Astrocyte of the cerebellum (primary cell): ENCODE data around the gene MEGF6.

Source experiments
- DNase-seq: peaks from one replicate; pipeline ENCODE4 v3.0.0-alpha.2; 2011; ENCODE audit warnings: low read depth
- H3K4me3 ChIP-seq: 2 replicates; pipeline ENCODE4 v1.5.1; 2011; ENCODE audit warnings: mild to moderate bottlenecking, low read depth, low read length, moderate library complexity
- CTCF ChIP-seq: IDR thresholded peaks from 2 replicates; pipeline ENCODE4 v1.5.1; 2012; ENCODE audit warnings: low read length, low read depth, moderate library complexity, mild to moderate bottlenecking; ENCODE audit errors: missing control alignments
- in situ Hi-C: cut with HindIII; loops from 2 replicates; pipeline ENCODE4 v1.10.0; 2017; ENCODE audit warnings: low sequenced_read_pairs

Gene MEGF6

GRCh38 chr1:3501437-3501836 is 109.9 kb downstream of the MEGF6 start:
- TF ChIP-seq CTCF = no peak
- in situ Hi-C loops = no loop called here
- no peak overlapping the region for H3K4me3 ChIP-seq
- no peak for DNase-seq

GRCh38 chr1:3500265-3500835 is 111.0 kb downstream of the MEGF6 start:
- DNase-seq = no peak
- in situ Hi-C loops = no loop called here
- TF ChIP-seq CTCF = no peak
- H3K4me3 ChIP-seq = no peak overlapping the region

GRCh38 chr1:3499611-3500010 is 111.7 kb downstream of the MEGF6 start:
- H3K4me3 ChIP-seq = no peak overlapping the region
- TF ChIP-seq CTCF = no peak
- DNase-seq = no peak
- in situ Hi-C loops = no loop called here

GRCh38 chr1:3498986-3499385 is 112.3 kb downstream of the MEGF6 start:
- H3K4me3 ChIP-seq = no peak overlapping the region
- TF ChIP-seq CTCF = no peak
- in situ Hi-C loops = no loop called here
- DNase-seq = no peak

GRCh38 chr1:3498246-3498930 is 112.9 kb downstream of the MEGF6 start:
- no peak overlapping the region for H3K4me3 ChIP-seq
- no peak for TF ChIP-seq CTCF
- in situ Hi-C loops = no loop called here
- DNase-seq = no peak

GRCh38 chr1:3497521-3497920 is 113.8 kb downstream of the MEGF6 start:
- in situ Hi-C loops = no loop called here
- TF ChIP-seq CTCF = no peak
- DNase-seq = no peak
- H3K4me3 ChIP-seq = no peak overlapping the region
